ENCODE measurements around the gene PHKA1.
"Not testable (repeated sequence)": the region's sequence is repeated elsewhere in the genome, so short reads cannot be mapped to it uniquely, and the experiment has no call there.

PHKA1 gene

GRCh38 chrX:72713599-72714477 lies at the start of gene PHKA1:
TSS of gene PHKA1 (minus strand) at chrX:72714306. CDS start at chrX:72713880, 426 bp downstream.
- peaks cover 17% of the 10 kb centered on the region for H3K9me3 ChIP-seq
- H3K4me3 ChIP-seq, H3K27ac ChIP-seq, H3K36me3 ChIP-seq, H4K20me1 ChIP-seq, H3K4me2 ChIP-seq, H3K4me1 ChIP-seq, H3K9ac ChIP-seq: not testable (repeated sequence)
- H3K27me3 ChIP-seq = peaks cover 22% of the 10 kb centered on the region

- not testable (repeated sequence) for H4K20me1 ChIP-seq, H3K27me3 ChIP-seq, H3K27ac ChIP-seq, H3K36me3 ChIP-seq, H3K9me3 ChIP-seq, H3K4me3 ChIP-seq, H3K4me2 ChIP-seq, H3K9ac ChIP-seq, H3K4me1 ChIP-seq
Observed at GRCh38 chrX:72760454-72760853, 46.3 kb upstream of the PHKA1 start.

- H4K20me1 ChIP-seq, H3K9me3 ChIP-seq, H3K27me3 ChIP-seq, H3K36me3 ChIP-seq, H3K4me3 ChIP-seq, H3K9ac ChIP-seq, H3K4me2 ChIP-seq, H3K27ac ChIP-seq, H3K4me1 ChIP-seq: not testable (repeated sequence)
Observed at GRCh38 chrX:72748545-72748944, 34.4 kb upstream of the PHKA1 start.

- H3K27me3 ChIP-seq, H3K9me3 ChIP-seq, H3K27ac ChIP-seq, H3K4me2 ChIP-seq, H3K9ac ChIP-seq, H3K4me3 ChIP-seq, H3K4me1 ChIP-seq, H3K36me3 ChIP-seq, H4K20me1 ChIP-seq: not testable (repeated sequence)
Observed at GRCh38 chrX:72745546-72745945, 31.4 kb upstream of the PHKA1 start.

GRCh38 chrX:72735561-72735960 lies 21.5 kb upstream of the PHKA1 start:
- no peak overlapping the region for H3K4me2 ChIP-seq
- H3K36me3 ChIP-seq = no peaks in the 10 kb centered on the region
- no peak overlapping the region for H3K4me3 ChIP-seq
- H3K9me3 ChIP-seq = peaks cover 12% of the 10 kb centered on the region; the same call in 1 of the 2 replicates
- no peak overlapping the region for H3K27ac ChIP-seq
- no peak for TF ChIP-seq Cebpa-rat (IDR thresholded peaks at IDR 0.05)
- no peaks in the 10 kb centered on the region; the same call in 1 of the 2 replicates for H4K20me1 ChIP-seq
- peaks cover 70% of the 10 kb centered on the region for H3K27me3 ChIP-seq
- H3K4me1 ChIP-seq = no peaks in the 10 kb centered on the region
- H3K9ac ChIP-seq = no peak overlapping the region

GRCh38 chrX:72733636-72734035 lies 19.5 kb upstream of the PHKA1 start:
- not testable (repeated sequence) for H3K4me3 ChIP-seq, H3K36me3 ChIP-seq, H3K4me1 ChIP-seq, H3K4me2 ChIP-seq, H3K9ac ChIP-seq, H4K20me1 ChIP-seq, H3K27ac ChIP-seq
- peaks cover 62% of the 10 kb centered on the region for H3K27me3 ChIP-seq
- peaks cover 12% of the 10 kb centered on the region; the same call in 1 of the 2 replicates for H3K9me3 ChIP-seq

- Histone ChIP-seq H3K4me1 (no peaks in the 10 kb centered on the region), H3K9ac (no peak overlapping the region), H3K4me3 (no peak overlapping the region), H3K27me3 (peaks cover 71% of the 10 kb centered on the region), H3K4me2 (no peak overlapping the region), H3K27ac (no peak overlapping the region), H3K36me3 (no peaks in the 10 kb centered on the region), H3K9me3 (no peaks in the 10 kb centered on the region), H4K20me1 (no peaks in the 10 kb centered on the region)
- TF ChIP-seq Cebpa-rat (IDR thresholded peaks at IDR 0.05) = no peak
Observed at GRCh38 chrX:72727846-72728245, 13.7 kb upstream of the PHKA1 start.

- no peaks in the 10 kb centered on the region for H3K4me1 ChIP-seq
- H3K36me3 ChIP-seq = no peaks in the 10 kb centered on the region
- no peak overlapping the region for H3K27ac ChIP-seq
- H4K20me1 ChIP-seq = no peaks in the 10 kb centered on the region
- peaks cover 37% of the 10 kb centered on the region for H3K27me3 ChIP-seq
- no peak overlapping the region for H3K4me2 ChIP-seq
- H3K4me3 ChIP-seq = no peak overlapping the region
- peaks cover 17% of the 10 kb centered on the region for H3K9me3 ChIP-seq
- no peak overlapping the region for H3K9ac ChIP-seq
- no peak for TF ChIP-seq Cebpa-rat (IDR thresholded peaks at IDR 0.05)
Observed at GRCh38 chrX:72716766-72717165, 2.7 kb upstream of the PHKA1 start.

GRCh38 chrX:72715546-72715945 lies 1.4 kb upstream of the PHKA1 start:
- TF ChIP-seq Cebpa-rat (IDR thresholded peaks at IDR 0.05) = no peak

GRCh38 chrX:72714478-72714916 lies 391 bp upstream of the PHKA1 start:
- H4K20me1 ChIP-seq = no peaks in the 10 kb centered on the region
- peaks cover 25% of the 10 kb centered on the region for H3K27me3 ChIP-seq
- H3K27ac ChIP-seq = no peak overlapping the region
- no peak for TF ChIP-seq Cebpa-rat (IDR thresholded peaks at IDR 0.05)
- no peak overlapping the region for H3K4me3 ChIP-seq
- H3K4me1 ChIP-seq = no peaks in the 10 kb centered on the region
- H3K9ac ChIP-seq = no peak overlapping the region
- H3K9me3 ChIP-seq = peaks cover 17% of the 10 kb centered on the region
- H3K4me2 ChIP-seq = no peak overlapping the region
- no peaks in the 10 kb centered on the region for H3K36me3 ChIP-seq

More at GRCh38 chrX:72715546-72715945, 1.4 kb upstream of the PHKA1 start:
- Histone ChIP-seq H3K27me3 (peaks cover 32% of the 10 kb centered on the region), H4K20me1 (no peaks in the 10 kb centered on the region), H3K4me1 (no peaks in the 10 kb centered on the region), H3K9ac (no peak overlapping the region), H3K36me3 (no peaks in the 10 kb centered on the region), H3K4me2 (no peak overlapping the region), H3K9me3 (peaks cover 17% of the 10 kb centered on the region), H3K4me3 (no peak overlapping the region), H3K27ac (no peak overlapping the region)

- Histone ChIP-seq H3K4me2 (no peak overlapping the region), H3K27me3 (peaks cover 28% of the 10 kb centered on the region), H3K27ac (no peak overlapping the region), H3K4me1 (no peaks in the 10 kb centered on the region), H3K9me3 (peaks cover 17% of the 10 kb centered on the region), H3K4me3 (no peak overlapping the region), H4K20me1 (no peaks in the 10 kb centered on the region), H3K36me3 (no peaks in the 10 kb centered on the region), H3K9ac (no peak overlapping the region)
- TF ChIP-seq Cebpa-rat (IDR thresholded peaks at IDR 0.05) = no peak
Observed at GRCh38 chrX:72713130-72713529, 976 bp downstream of the PHKA1 start.

Measured in BLaER1 (cell line).